Right lobe of liver (tissue), 4 donors: ENCODE results near the gene CRIM1.

Experiments
- CTCF ChIP-seq, 4 donors: fragments of 200-600 bp in 3 of 4; fragments of 450-650 bp in 1 of 4; IDR thresholded peaks; one replicate each; pipeline versions ENCODE4 v1.5.1 to v1.8.0; 2016 to 2022; ENCODE audit warnings: antibody characterized with exemption in 4 of 4, mild to moderate bottlenecking in 2 of 4
- POLR2A ChIP-seq: fragments of 450-650 bp; IDR thresholded peaks from one replicate; pipeline ENCODE4 v1.6.1; 2017; ENCODE audit warnings: antibody characterized with exemption, mild to moderate bottlenecking
- donor health status: DM: no; HTN: no; CAD: no.
- donor health status: DM: no; HTN: no; CAD: no.
- donor health status: DM: no; HTN: yes; CAD: no.

DNA sequence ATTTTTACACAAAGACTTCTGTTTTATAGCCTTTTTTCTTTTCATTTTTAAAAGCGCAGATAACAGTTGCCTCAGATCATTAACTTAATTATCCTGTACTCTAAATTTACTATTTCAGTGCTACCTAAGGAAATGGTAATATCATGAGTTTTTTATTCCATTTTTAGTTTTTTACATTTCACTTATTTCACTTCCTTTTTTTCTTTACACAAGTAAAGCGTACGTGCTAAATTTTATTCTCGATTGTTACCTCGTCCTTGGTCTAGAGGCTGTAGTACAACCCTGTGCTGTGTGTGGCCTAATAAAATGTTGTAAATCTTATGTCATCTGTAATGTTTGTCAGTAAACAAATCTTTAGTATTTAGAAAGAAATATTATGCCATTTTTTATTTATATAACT is 49.2 kb downstream of the CRIM1 start:
- TF ChIP-seq POLR2A (no peak), CTCF (IDR thresholded peaks at IDR 0.05) (no peak)
